PC-3 (cell line): ENCODE results near the gene E2F2.

Experiments used
- EZH2 ChIP-seq: fragments of 300-600 bp; sonication (generic); IDR thresholded peaks from one replicate; pipeline ENCODE4 v1.6.1; 2017; ENCODE audit warnings: antibody characterized with exemption, mild to moderate bottlenecking, low read length; ENCODE audit not compliant: unreplicated experiment
- EZH2phosphoT487 ChIP-seq: fragments of 300-600 bp; sonication (generic); IDR thresholded peaks from 2 replicates; pipeline ENCODE4 v1.6.1; 2018; ENCODE audit warnings: mild to moderate bottlenecking, antibody characterized with exemption, low read length, borderline replicate concordance
- TF ChIP-seq, protein P1 (sequence below): fragments of 300-600 bp; sonication (generic); conservative IDR thresholded peaks from 2 replicates; pipeline ENCODE4 v1.5.1; 2017; ENCODE audit warnings: antibody characterized with exemption, low read depth, mild to moderate bottlenecking, low read length

DNA sequence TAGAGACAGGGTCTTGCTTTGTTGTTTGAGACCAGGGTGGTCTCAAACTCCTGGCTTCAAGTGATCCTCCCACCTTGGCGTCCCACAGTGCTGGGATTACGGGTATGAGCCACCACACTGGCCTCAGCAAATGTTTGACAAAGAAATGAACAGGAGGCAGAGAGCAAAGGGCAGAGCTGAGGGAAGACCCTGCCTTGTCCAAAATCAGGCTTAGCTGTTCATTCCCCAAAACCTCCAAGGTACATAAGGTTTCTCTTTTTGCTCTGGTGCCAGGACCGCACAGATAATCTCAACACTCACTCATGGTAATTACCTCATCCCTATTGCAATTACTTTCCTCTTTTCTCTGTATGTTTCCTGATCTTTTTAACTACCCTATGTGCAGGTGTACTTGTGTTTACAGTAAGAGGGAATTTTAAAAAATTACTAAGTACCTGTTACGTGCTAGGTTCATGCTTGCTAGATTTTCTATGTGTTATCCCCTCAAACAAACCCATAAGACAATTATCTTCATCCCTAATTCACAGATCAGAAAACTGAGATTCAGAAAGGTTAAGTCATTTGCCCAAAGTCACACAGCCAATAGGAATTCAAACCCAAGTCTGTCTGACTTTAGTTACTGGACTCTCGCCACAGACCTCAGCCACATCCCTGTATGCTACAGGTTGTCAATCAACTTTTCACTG is 58.5 kb downstream of the E2F2 start:
- TF ChIP-seq EZH2phosphoT487: no peak
- TF ChIP-seq, protein P1, sequence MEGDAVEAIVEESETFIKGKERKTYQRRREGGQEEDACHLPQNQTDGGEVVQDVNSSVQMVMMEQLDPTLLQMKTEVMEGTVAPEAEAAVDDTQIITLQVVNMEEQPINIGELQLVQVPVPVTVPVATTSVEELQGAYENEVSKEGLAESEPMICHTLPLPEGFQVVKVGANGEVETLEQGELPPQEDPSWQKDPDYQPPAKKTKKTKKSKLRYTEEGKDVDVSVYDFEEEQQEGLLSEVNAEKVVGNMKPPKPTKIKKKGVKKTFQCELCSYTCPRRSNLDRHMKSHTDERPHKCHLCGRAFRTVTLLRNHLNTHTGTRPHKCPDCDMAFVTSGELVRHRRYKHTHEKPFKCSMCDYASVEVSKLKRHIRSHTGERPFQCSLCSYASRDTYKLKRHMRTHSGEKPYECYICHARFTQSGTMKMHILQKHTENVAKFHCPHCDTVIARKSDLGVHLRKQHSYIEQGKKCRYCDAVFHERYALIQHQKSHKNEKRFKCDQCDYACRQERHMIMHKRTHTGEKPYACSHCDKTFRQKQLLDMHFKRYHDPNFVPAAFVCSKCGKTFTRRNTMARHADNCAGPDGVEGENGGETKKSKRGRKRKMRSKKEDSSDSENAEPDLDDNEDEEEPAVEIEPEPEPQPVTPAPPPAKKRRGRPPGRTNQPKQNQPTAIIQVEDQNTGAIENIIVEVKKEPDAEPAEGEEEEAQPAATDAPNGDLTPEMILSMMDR: no peak
- no peak for TF ChIP-seq EZH2
